ENCODE data around the gene SRGAP1. TPM values are rescaled to one million over a fixed set of nuclear protein-coding genes. Genes with fewer than 3 reads are reported as not detected.

Gene SRGAP1
- total RNA-seq, 1 experiment from 2014 or later: 28.3 TPM

GRCh38 chr12:63822352-63822751 is 22.1 kb upstream of the SRGAP1 start:
- H3K4me3 Mint-ChIP-seq (ENCODE audit: low read depth, unreplicated experiment): peak overlapping the region; percentile 73
- H3K9me3 Mint-ChIP-seq (ENCODE audit: low read depth, unreplicated experiment): no peaks in the 10 kb centered on the region
- no peak overlapping the region for H3K27ac Mint-ChIP-seq (ENCODE audit: unreplicated experiment)
- intact Hi-C loops (cut with micrococcal nuclease; ENCODE audit: unreplicated experiment): no loop called here
- peaks cover 5% of the 10 kb centered on the region for H3K36me3 Mint-ChIP-seq (ENCODE audit: insufficient read depth, unreplicated experiment)
- no peak for DNase-seq
- BruUV-seq (replicated peaks): no TSS peak
- TF ChIP-seq, protein P1, sequence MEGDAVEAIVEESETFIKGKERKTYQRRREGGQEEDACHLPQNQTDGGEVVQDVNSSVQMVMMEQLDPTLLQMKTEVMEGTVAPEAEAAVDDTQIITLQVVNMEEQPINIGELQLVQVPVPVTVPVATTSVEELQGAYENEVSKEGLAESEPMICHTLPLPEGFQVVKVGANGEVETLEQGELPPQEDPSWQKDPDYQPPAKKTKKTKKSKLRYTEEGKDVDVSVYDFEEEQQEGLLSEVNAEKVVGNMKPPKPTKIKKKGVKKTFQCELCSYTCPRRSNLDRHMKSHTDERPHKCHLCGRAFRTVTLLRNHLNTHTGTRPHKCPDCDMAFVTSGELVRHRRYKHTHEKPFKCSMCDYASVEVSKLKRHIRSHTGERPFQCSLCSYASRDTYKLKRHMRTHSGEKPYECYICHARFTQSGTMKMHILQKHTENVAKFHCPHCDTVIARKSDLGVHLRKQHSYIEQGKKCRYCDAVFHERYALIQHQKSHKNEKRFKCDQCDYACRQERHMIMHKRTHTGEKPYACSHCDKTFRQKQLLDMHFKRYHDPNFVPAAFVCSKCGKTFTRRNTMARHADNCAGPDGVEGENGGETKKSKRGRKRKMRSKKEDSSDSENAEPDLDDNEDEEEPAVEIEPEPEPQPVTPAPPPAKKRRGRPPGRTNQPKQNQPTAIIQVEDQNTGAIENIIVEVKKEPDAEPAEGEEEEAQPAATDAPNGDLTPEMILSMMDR (IDR thresholded peaks at IDR 0.05; ENCODE audit: unreplicated experiment): no peak
- H3K4me1 Mint-ChIP-seq (ENCODE audit: low read depth, unreplicated experiment): peaks cover 18% of the 10 kb centered on the region
- CTCF ChIA-PET: interaction anchor here (1.1 kb wide), 1 partner anchor 17 kb away, joined by 3 read pairs; no protein-coding TSS in a partner anchor
- no peaks in the 10 kb centered on the region for H3K27me3 Mint-ChIP-seq (ENCODE audit: unreplicated experiment)

GRCh38 chr12:63823040-63823439 is 21.5 kb upstream of the SRGAP1 start:
- no TSS peak for BruUV-seq (replicated peaks)
- DNase-seq: no peak
- TF ChIP-seq, protein P1 (IDR thresholded peaks at IDR 0.05; ENCODE audit: unreplicated experiment): no peak
- intact Hi-C loops (cut with micrococcal nuclease; ENCODE audit: unreplicated experiment): no loop called here
- H3K27me3 Mint-ChIP-seq (ENCODE audit: unreplicated experiment): no peaks in the 10 kb centered on the region
- H3K4me1 Mint-ChIP-seq (ENCODE audit: low read depth, unreplicated experiment): peaks cover 18% of the 10 kb centered on the region
- H3K27ac Mint-ChIP-seq (ENCODE audit: unreplicated experiment): no peak overlapping the region
- H3K36me3 Mint-ChIP-seq (ENCODE audit: insufficient read depth, unreplicated experiment): peaks cover 5% of the 10 kb centered on the region
- no peaks in the 10 kb centered on the region for H3K9me3 Mint-ChIP-seq (ENCODE audit: low read depth, unreplicated experiment)
- CTCF ChIA-PET: interaction anchor here (1.1 kb wide), 1 partner anchor 16 kb away, joined by 3 read pairs; no protein-coding TSS in a partner anchor
- peak overlapping the region; percentile 73 for H3K4me3 Mint-ChIP-seq (ENCODE audit: low read depth, unreplicated experiment)

- H3K27me3 Mint-ChIP-seq (ENCODE audit: unreplicated experiment): no peaks in the 10 kb centered on the region
- peaks cover 18% of the 10 kb centered on the region for H3K4me1 Mint-ChIP-seq (ENCODE audit: low read depth, unreplicated experiment)
- H3K36me3 Mint-ChIP-seq (ENCODE audit: insufficient read depth, unreplicated experiment): peaks cover 5% of the 10 kb centered on the region
- CTCF ChIA-PET: interaction anchor here (0.5 to 1.0 kb wide), 3 partner anchors 12 to 565 kb away, joined by 3 read pairs; partner anchors contain the start of gene C12orf56
- TF ChIP-seq, protein P1 (IDR thresholded peaks at IDR 0.05; ENCODE audit: unreplicated experiment): peak; percentile 63
- no peak for DNase-seq
- BruUV-seq (replicated peaks): no TSS peak
- no peak overlapping the region for H3K27ac Mint-ChIP-seq (ENCODE audit: unreplicated experiment)
- intact Hi-C loops (cut with micrococcal nuclease; ENCODE audit: unreplicated experiment): loop anchor here (1.0 kb wide), 3 partner anchors 13 to 566 kb away; no protein-coding TSS in a partner anchor
- H3K9me3 Mint-ChIP-seq (ENCODE audit: low read depth, unreplicated experiment): peaks cover 5% of the 10 kb centered on the region
- H3K4me3 Mint-ChIP-seq (ENCODE audit: low read depth, unreplicated experiment): no peak overlapping the region
Measured at GRCh38 chr12:63826006-63826585, 18.4 kb upstream of the SRGAP1 start.

- intact Hi-C loops (cut with micrococcal nuclease; ENCODE audit: unreplicated experiment): no loop called here
- BruUV-seq (replicated peaks): no TSS peak
- Mint-ChIP-seq H3K36me3 (ENCODE audit: insufficient read depth, unreplicated experiment) (no peaks in the 10 kb centered on the region), H3K4me3 (ENCODE audit: low read depth, unreplicated experiment) (no peak overlapping the region), H3K9me3 (ENCODE audit: low read depth, unreplicated experiment) (peaks cover 5% of the 10 kb centered on the region), H3K27ac (ENCODE audit: unreplicated experiment) (no peak overlapping the region), H3K4me1 (ENCODE audit: low read depth, unreplicated experiment) (no peaks in the 10 kb centered on the region), H3K27me3 (ENCODE audit: unreplicated experiment) (no peaks in the 10 kb centered on the region)
- no peak for DNase-seq
- TF ChIP-seq, protein P1 (IDR thresholded peaks at IDR 0.05; ENCODE audit: unreplicated experiment): no peak
- CTCF ChIA-PET: no interaction called here
Measured at GRCh38 chr12:63828867-63829266, 15.6 kb upstream of the SRGAP1 start.
